HG03064 (cell line): ENCODE data around the gene DDC.
A peak's percentile ranks its signal among the peaks of the same experiment; 100 is the strongest.

Experiments
- ATAC-seq: cut with Tn5 transposase; IDR thresholded peaks from one replicate; pipeline ENCODE4 v1.9.1; 2021; ENCODE audit warnings: low read depth; ENCODE audit not compliant: unreplicated experiment

Gene DDC

GRCh38 chr7:50491943-50492342 lies 73.3 kb downstream of the DDC start:
- ATAC-seq: no peak

- no peak for ATAC-seq
Observed at GRCh38 chr7:50491209-50491608, 74.0 kb downstream of the DDC start.

- ATAC-seq: no peak
Observed at GRCh38 chr7:50488379-50488778, 76.8 kb downstream of the DDC start.

GRCh38 chr7:50486512-50486911 lies 78.7 kb downstream of the DDC start:
- ATAC-seq: no peak

GRCh38 chr7:50481867-50482266 lies 83.3 kb downstream of the DDC start:
- no peak for ATAC-seq

- ATAC-seq: no peak
Observed at GRCh38 chr7:50480797-50481196, 84.4 kb downstream of the DDC start.

- no peak for ATAC-seq
Observed at GRCh38 chr7:50479743-50480517, 85.3 kb downstream of the DDC start.

- no peak for ATAC-seq
Observed at GRCh38 chr7:50477640-50478039, 87.6 kb downstream of the DDC start.

GRCh38 chr7:50476953-50477625 lies 88.1 kb downstream of the DDC start:
- no peak for ATAC-seq

GRCh38 chr7:50475340-50475739 lies 89.9 kb downstream of the DDC start:
- no peak for ATAC-seq

GRCh38 chr7:50474382-50475160 lies 90.6 kb downstream of the DDC start:
- no peak for ATAC-seq

- no peak for ATAC-seq
Observed at GRCh38 chr7:50473531-50473930, 91.7 kb downstream of the DDC start.

- ATAC-seq: no peak
Observed at GRCh38 chr7:50472427-50472826, 92.8 kb downstream of the DDC start.

- ATAC-seq: no peak
Observed at GRCh38 chr7:50471970-50472369, 93.2 kb downstream of the DDC start.

- ATAC-seq: no peak
Observed at GRCh38 chr7:50470250-50471163, 94.7 kb downstream of the DDC start.

GRCh38 chr7:50469181-50469580 lies 96.0 kb downstream of the DDC start:
- ATAC-seq: no peak

GRCh38 chr7:50467817-50468610 lies 97.2 kb downstream of the DDC start:
- ATAC-seq: peak; percentile 88

- ATAC-seq: no peak
Observed at GRCh38 chr7:50466815-50467585, 98.2 kb downstream of the DDC start.

- ATAC-seq: no peak
Observed at GRCh38 chr7:50463035-50463434, 102.2 kb downstream of the DDC start.
